Measurements from ENCODE around the gene ATRNL1.
A peak's percentile ranks its signal among the peaks of the same experiment; 100 is the strongest.

ATRNL1 gene

GRCh38 chr10:115093286-115093775, at the start of gene ATRNL1:
Gene ATRNL1, plus strand, starts transcription at chr10:115093365. Its CDS starts 386 bp downstream, at chr10:115093751.
- no peaks in the 10 kb centered on the region for H3K27me3 ChIP-seq (replicated peaks; ENCODE audit: control insufficient read depth, insufficient read depth, low read length)
- DNase-seq (ENCODE audit: extremely low read depth, insufficient read length), result peak; percentile 57

GRCh38 chr10:115043719-115044118, 49.4 kb upstream of the ATRNL1 start:
- no peak for TF ChIP-seq CTCF (IDR thresholded peaks at IDR 0.05; ENCODE audit: insufficient read depth, low read length, poor library complexity, severe bottlenecking)
- no peaks in the 10 kb centered on the region for H3K27me3 ChIP-seq (replicated peaks; ENCODE audit: control insufficient read depth, insufficient read depth, low read length)
- DNase-seq (ENCODE audit: extremely low read depth, insufficient read length), result no peak
- H3K4me3 ChIP-seq (replicated peaks; ENCODE audit: low read depth, low read length), result no peak overlapping the region
- H3K36me3 ChIP-seq (ENCODE audit: control insufficient read depth, insufficient read depth, low read length), result no peaks in the 10 kb centered on the region

More at GRCh38 chr10:115093286-115093775, at the start of gene ATRNL1:
- peak within 1 kb of the TSS; percentile 71 for H3K4me3 ChIP-seq (replicated peaks; ENCODE audit: low read depth, low read length)
- TF ChIP-seq CTCF (IDR thresholded peaks at IDR 0.05; ENCODE audit: insufficient read depth, low read length, poor library complexity, severe bottlenecking), result no peak
- H3K36me3 ChIP-seq (ENCODE audit: control insufficient read depth, insufficient read depth, low read length), result no peaks in the 10 kb centered on the region

- TF ChIP-seq CTCF (IDR thresholded peaks at IDR 0.05; ENCODE audit: insufficient read depth, low read length, poor library complexity, severe bottlenecking), result no peak
- no peaks in the 10 kb centered on the region for H3K36me3 ChIP-seq (ENCODE audit: control insufficient read depth, insufficient read depth, low read length)
- no peak for DNase-seq (ENCODE audit: extremely low read depth, insufficient read length)
Measured at GRCh38 chr10:115044891-115045290, 48.3 kb upstream of the ATRNL1 start.

GRCh38 chr10:115045499-115045898, 47.7 kb upstream of the ATRNL1 start:
- Histone ChIP-seq H3K27me3 (replicated peaks; ENCODE audit: control insufficient read depth, insufficient read depth, low read length) (no peaks in the 10 kb centered on the region), H3K4me3 (replicated peaks; ENCODE audit: low read depth, low read length) (no peak overlapping the region), H3K36me3 (ENCODE audit: control insufficient read depth, insufficient read depth, low read length) (no peaks in the 10 kb centered on the region)
- no peak for TF ChIP-seq CTCF (IDR thresholded peaks at IDR 0.05; ENCODE audit: insufficient read depth, low read length, poor library complexity, severe bottlenecking)
- DNase-seq (ENCODE audit: extremely low read depth, insufficient read length), result no peak

More at GRCh38 chr10:115044891-115045290, 48.3 kb upstream of the ATRNL1 start:
- no peak overlapping the region for H3K4me3 ChIP-seq (replicated peaks; ENCODE audit: low read depth, low read length)
- H3K27me3 ChIP-seq (replicated peaks; ENCODE audit: control insufficient read depth, insufficient read depth, low read length), result no peaks in the 10 kb centered on the region

GRCh38 chr10:115046686-115047236, 46.4 kb upstream of the ATRNL1 start:
- Histone ChIP-seq H3K27me3 (replicated peaks; ENCODE audit: control insufficient read depth, insufficient read depth, low read length) (no peaks in the 10 kb centered on the region), H3K36me3 (ENCODE audit: control insufficient read depth, insufficient read depth, low read length) (no peaks in the 10 kb centered on the region), H3K4me3 (replicated peaks; ENCODE audit: low read depth, low read length) (no peak overlapping the region)
- DNase-seq (ENCODE audit: extremely low read depth, insufficient read length), result no peak
- no peak for TF ChIP-seq CTCF (IDR thresholded peaks at IDR 0.05; ENCODE audit: insufficient read depth, low read length, poor library complexity, severe bottlenecking)
